Measurements from ENCODE around the gene ADAM12.
A peak's percentile ranks its signal among the peaks of the same experiment; 100 is the strongest.

The ADAM12 gene

DNA sequence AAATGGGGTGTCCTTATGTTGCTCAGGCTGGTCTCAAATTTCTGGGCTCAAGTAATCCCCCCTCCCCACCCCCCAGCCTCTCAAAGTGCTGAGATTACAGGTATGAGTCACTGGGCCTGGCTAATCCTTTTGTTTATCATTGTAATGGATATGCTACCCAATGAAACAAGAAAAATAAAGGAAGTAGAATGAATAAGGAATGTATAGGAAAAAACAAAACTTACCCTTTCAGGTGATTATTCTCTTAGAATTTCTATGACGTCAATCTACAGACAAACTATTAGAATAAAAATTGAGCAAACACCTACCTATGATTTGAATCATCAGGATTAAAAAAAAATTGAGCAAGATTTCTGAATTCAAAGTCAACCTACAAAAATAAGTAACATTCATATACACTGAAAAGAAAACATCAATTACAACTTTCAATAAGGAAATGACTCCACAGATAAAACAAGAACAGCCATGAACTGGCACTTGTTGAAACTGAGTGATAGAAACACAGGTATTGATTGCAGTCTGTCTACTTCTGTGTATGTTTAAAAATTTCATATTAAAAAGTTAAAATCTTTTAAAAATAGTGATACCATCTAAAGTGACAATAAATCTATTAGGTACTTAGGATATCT is 12.2 kb downstream of the ADAM12 start:
- no peak overlapping the region for H3K4me3 ChIP-seq (ENCODE audit: control insufficient read depth, low read depth, low read length)
- TF ChIP-seq, protein P1, sequence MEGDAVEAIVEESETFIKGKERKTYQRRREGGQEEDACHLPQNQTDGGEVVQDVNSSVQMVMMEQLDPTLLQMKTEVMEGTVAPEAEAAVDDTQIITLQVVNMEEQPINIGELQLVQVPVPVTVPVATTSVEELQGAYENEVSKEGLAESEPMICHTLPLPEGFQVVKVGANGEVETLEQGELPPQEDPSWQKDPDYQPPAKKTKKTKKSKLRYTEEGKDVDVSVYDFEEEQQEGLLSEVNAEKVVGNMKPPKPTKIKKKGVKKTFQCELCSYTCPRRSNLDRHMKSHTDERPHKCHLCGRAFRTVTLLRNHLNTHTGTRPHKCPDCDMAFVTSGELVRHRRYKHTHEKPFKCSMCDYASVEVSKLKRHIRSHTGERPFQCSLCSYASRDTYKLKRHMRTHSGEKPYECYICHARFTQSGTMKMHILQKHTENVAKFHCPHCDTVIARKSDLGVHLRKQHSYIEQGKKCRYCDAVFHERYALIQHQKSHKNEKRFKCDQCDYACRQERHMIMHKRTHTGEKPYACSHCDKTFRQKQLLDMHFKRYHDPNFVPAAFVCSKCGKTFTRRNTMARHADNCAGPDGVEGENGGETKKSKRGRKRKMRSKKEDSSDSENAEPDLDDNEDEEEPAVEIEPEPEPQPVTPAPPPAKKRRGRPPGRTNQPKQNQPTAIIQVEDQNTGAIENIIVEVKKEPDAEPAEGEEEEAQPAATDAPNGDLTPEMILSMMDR (conservative IDR thresholded peaks at IDR 0.05; ENCODE audit: control insufficient read depth, insufficient read depth, low read depth, low read length), result no peak
- no peak for DNase-seq (ENCODE audit: low read depth)

DNA sequence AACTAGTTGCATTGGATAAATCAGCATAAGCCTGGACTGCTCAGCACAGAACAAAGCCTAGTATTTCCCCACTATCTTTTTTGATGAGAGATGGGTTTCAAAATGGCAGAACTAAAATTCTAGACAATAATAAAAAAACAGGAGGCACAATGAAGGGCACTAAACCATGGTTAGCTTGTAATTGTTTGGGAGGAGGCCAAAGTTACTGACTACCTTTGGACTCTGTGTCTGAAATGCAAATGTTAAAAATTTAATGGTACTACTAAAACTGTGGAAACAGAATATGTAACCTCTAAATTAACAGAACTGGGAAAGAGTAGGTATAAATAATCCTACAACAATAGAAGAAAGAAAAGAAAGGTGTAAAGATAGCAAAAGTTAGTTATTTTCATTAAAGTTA is 13.0 kb downstream of the ADAM12 start:
- TF ChIP-seq, protein P1 (conservative IDR thresholded peaks at IDR 0.05; ENCODE audit: control insufficient read depth, insufficient read depth, low read depth, low read length), result no peak
- DNase-seq (ENCODE audit: low read depth), result no peak
- H3K4me3 ChIP-seq (ENCODE audit: control insufficient read depth, low read depth, low read length), result no peak overlapping the region

DNA sequence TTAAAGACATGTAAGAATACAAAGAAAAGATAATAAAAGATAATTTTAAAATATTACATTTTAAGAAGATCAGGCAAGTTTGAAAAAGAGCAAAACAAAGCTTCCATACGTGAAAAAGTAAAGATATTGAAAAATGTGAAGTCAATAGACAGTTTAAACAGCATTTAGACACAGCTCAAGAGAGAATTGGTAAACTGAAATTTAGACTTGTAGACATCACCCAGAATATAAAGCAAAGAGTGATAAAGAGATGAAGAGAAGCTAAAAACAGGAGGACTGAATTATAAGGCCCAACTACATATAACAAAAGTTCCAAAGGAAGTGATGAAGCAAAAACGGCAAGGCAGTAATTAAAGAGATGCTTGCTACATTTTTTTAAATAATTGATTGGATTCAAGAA is 13.8 kb downstream of the ADAM12 start:
- TF ChIP-seq, protein P1 (conservative IDR thresholded peaks at IDR 0.05; ENCODE audit: control insufficient read depth, insufficient read depth, low read depth, low read length), result no peak
- DNase-seq (ENCODE audit: low read depth), result no peak
- H3K4me3 ChIP-seq (ENCODE audit: control insufficient read depth, low read depth, low read length), result no peak overlapping the region

DNA sequence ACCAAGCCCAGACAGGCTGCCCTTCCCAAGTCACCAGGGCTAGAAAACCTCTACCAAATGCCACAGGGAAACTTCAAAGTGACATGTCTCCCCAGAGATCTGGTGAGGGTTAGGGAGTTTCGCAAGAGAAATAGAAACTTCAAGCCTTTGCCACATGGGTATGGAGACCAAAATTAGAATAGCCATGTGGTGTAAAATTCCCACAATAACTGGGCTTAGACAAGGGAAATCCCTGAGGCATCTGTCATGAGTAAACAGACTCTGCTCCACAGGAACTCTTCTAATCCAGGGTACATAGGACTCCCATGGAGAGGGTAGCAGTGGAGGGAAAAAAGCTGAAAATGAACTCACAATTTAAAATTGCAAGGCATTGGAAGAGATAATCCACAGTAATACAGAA is 14.3 kb downstream of the ADAM12 start:
- DNase-seq (ENCODE audit: low read depth), result peak; percentile 63
- H3K4me3 ChIP-seq (ENCODE audit: control insufficient read depth, low read depth, low read length), result no peak overlapping the region
- TF ChIP-seq, protein P1 (conservative IDR thresholded peaks at IDR 0.05; ENCODE audit: control insufficient read depth, insufficient read depth, low read depth, low read length), result no peak

DNA sequence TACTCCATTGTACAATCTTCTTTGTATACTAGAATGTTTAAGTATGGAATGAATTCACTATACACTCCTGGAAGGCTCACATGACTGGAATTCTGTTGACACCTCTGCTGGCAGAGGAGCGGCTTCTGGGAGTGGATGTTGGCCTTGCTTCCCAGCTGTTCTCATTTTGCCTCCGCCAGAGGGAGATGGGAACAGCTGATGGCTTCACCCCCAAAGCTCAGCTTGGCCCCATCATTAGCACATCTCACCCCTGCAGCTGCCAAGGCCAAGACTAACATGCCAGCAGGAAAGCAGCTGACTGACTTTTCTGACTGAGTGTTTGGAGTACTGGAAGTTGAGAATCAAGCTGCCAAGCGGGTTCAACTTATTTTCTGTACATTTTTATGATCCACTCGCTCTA is 15.1 kb downstream of the ADAM12 start:
- TF ChIP-seq, protein P1 (conservative IDR thresholded peaks at IDR 0.05; ENCODE audit: control insufficient read depth, insufficient read depth, low read depth, low read length), result no peak
- DNase-seq (ENCODE audit: low read depth), result no peak
- H3K4me3 ChIP-seq (ENCODE audit: control insufficient read depth, low read depth, low read length), result no peak overlapping the region

DNA sequence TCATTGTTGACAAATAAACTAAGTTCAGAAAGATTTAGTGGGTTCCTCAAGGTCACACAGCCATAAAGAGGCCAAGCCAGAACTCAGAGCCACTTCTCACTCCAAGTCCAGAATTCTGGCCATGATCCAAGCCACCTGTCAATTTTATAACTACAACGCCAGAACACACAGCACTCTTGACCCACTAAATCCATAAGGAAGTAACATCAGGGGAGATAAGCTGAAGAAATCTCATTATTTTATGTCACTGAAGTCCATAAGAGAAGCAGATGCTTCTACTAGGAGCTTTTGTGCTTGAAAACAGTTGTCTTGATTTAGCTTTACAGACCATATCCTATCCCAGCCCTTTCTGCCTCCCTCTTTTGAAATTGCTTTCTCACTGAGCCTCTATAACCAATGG is 15.9 kb downstream of the ADAM12 start:
- H3K4me3 ChIP-seq (ENCODE audit: control insufficient read depth, low read depth, low read length), result no peak overlapping the region
- DNase-seq (ENCODE audit: low read depth), result no peak
- TF ChIP-seq, protein P1 (conservative IDR thresholded peaks at IDR 0.05; ENCODE audit: control insufficient read depth, insufficient read depth, low read depth, low read length), result no peak

Measured in fibroblast of mammary gland (primary cell).